ENCODE data around the gene PDXP. TPM values are rescaled to one million over a fixed set of nuclear protein-coding genes. Genes with fewer than 3 reads are reported as not detected.

PDXP gene
- total and polyA plus RNA-seq, 2 donors (not counting 1 experiment from before 2014, with no cell fraction given), result 4.0 to 7.9 TPM

DNA sequence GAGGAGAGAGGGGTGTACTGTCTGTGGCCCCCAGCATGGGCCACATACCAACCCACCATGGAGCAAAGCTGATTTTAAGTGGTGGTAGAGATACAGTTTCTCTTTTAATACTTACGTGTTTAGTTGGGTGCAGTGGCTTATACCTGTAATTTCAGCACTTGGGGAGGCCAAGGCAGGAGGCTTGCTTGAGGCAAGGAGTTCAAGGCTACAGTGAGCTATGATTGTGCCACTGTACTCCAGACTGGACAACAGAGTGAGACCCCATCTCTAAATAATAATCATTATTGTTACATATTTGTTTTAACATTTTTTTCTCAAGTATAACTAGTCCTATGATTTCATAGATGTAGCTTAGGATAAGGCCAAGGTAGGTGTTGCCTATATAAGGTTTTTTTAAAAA, 41.1 kb upstream of the PDXP start:
- Histone ChIP-seq H3K4me1 (ENCODE audit: control insufficient read depth, extremely low read depth, insufficient read depth, low read length) (peaks cover 2% of the 10 kb centered on the region), H3K9ac (ENCODE audit: insufficient read depth, low read length) (no peak overlapping the region), H3K27me3 (ENCODE audit: control insufficient read depth, insufficient read depth, low read length) (no peaks in the 10 kb centered on the region), H4K20me1 (ENCODE audit: control insufficient read depth, extremely low read depth, insufficient read depth, low read length) (no peaks in the 10 kb centered on the region), H3K36me3 (ENCODE audit: control insufficient read depth, insufficient read depth, low read length) (peaks cover 11% of the 10 kb centered on the region), H3K4me2 (ENCODE audit: extremely low read depth, insufficient read depth, low read length) (no peak overlapping the region), H3K9me3 (ENCODE audit: control insufficient read depth, insufficient read depth, low read depth, low read length) (no peaks in the 10 kb centered on the region), H3K27ac (ENCODE audit: insufficient read depth, low read length) (no peak overlapping the region), H3K4me3 (replicated peaks in 1 of 4; ENCODE audit: control extremely low read depth in 1 of 4, insufficient read depth in 1 of 4, low read depth in 3 of 4, low read length in 4 of 4) (no peak overlapping the region), H3K79me2 (ENCODE audit: control insufficient read depth, insufficient read depth, low read length) (no peaks in the 10 kb centered on the region), H2AFZ (ENCODE audit: low read length) (no peak overlapping the region)
- TF ChIP-seq, protein P1, sequence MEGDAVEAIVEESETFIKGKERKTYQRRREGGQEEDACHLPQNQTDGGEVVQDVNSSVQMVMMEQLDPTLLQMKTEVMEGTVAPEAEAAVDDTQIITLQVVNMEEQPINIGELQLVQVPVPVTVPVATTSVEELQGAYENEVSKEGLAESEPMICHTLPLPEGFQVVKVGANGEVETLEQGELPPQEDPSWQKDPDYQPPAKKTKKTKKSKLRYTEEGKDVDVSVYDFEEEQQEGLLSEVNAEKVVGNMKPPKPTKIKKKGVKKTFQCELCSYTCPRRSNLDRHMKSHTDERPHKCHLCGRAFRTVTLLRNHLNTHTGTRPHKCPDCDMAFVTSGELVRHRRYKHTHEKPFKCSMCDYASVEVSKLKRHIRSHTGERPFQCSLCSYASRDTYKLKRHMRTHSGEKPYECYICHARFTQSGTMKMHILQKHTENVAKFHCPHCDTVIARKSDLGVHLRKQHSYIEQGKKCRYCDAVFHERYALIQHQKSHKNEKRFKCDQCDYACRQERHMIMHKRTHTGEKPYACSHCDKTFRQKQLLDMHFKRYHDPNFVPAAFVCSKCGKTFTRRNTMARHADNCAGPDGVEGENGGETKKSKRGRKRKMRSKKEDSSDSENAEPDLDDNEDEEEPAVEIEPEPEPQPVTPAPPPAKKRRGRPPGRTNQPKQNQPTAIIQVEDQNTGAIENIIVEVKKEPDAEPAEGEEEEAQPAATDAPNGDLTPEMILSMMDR (conservative IDR thresholded peaks at IDR 0.05 in 1 of 2, IDR thresholded peaks at IDR 0.05 in 1 of 2; ENCODE audit: low read depth in 1 of 2, low read length in 2 of 2), result no peak
- TF ChIP-seq EZH2 (IDR thresholded peaks at IDR 0.05; ENCODE audit: low read length, missing control alignments), result no peak
- DNase-seq (ENCODE audit: low read depth in 2 of 2), result no peak

DNA sequence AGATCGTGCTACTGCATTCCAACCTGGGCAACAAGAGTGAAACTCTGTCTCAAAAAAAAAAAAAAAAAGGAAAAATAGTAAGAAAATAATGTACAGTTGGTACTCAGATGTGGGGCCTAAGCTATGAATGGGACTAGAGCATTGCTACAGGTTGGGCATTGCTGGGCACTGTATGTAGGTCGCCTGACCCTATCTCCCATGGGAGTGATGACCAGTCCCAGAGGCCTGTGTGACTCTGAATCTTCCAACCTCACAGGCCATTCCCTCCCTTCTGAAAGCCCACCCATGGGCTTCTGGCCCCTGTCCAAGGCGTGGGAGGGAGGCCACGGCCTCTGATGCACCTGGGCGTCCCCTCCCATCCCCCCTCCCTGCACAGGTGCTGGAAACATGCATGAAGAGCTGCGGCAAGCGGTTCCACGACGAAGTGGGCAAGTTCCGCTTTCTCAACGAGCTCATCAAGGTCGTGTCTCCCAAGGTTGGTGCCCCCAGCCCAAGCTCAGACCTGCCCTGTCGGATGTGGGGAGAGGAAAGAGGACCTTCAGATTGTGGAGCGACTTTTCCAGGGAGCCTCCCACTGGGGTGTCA, 40.4 kb upstream of the PDXP start:
- no peaks in the 10 kb centered on the region for H3K9me3 ChIP-seq (ENCODE audit: control insufficient read depth, insufficient read depth, low read depth, low read length)

DNA sequence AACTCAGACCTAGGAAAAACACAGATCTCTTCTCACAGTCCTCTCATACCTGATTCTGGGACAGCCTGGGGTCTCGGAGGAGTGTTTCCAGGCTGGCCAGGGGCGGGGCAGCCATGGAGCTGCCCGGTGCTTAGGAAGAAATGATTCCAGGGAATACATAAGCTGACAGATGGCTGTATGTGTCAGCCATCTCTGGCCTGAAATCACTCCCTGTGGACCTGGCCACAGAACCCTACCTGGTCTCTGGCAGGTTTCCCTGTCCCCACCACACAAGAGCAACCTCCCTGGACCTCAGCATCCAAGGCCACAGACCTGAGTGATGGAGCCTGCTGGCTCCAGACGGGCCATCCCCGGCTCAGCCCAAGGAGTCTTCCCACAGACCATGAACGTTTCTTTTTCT, 39.8 kb upstream of the PDXP start:
- H3K27me3 ChIP-seq (ENCODE audit: control insufficient read depth, insufficient read depth, low read length), result no peaks in the 10 kb centered on the region
- H3K9me3 ChIP-seq (ENCODE audit: control insufficient read depth, insufficient read depth, low read depth, low read length), result no peaks in the 10 kb centered on the region
- no peak overlapping the region for H2AFZ ChIP-seq (ENCODE audit: low read length)
- DNase-seq (ENCODE audit: low read depth in 2 of 2), result no peak
- peaks cover 15% of the 10 kb centered on the region for H3K36me3 ChIP-seq (ENCODE audit: control insufficient read depth, insufficient read depth, low read length)
- H3K4me1 ChIP-seq (ENCODE audit: control insufficient read depth, extremely low read depth, insufficient read depth, low read length), result no peaks in the 10 kb centered on the region
- H3K79me2 ChIP-seq (ENCODE audit: control insufficient read depth, insufficient read depth, low read length), result no peaks in the 10 kb centered on the region
- H3K27ac ChIP-seq (ENCODE audit: insufficient read depth, low read length), result no peak overlapping the region
- no peak overlapping the region for H3K4me3 ChIP-seq (replicated peaks in 1 of 4; ENCODE audit: control extremely low read depth in 1 of 4, insufficient read depth in 1 of 4, low read depth in 3 of 4, low read length in 4 of 4)
- no peak for TF ChIP-seq EZH2 (IDR thresholded peaks at IDR 0.05; ENCODE audit: low read length, missing control alignments)
- TF ChIP-seq, protein P1 (conservative IDR thresholded peaks at IDR 0.05 in 1 of 2, IDR thresholded peaks at IDR 0.05 in 1 of 2; ENCODE audit: low read depth in 1 of 2, low read length in 2 of 2), result no peak
- H4K20me1 ChIP-seq (ENCODE audit: control insufficient read depth, extremely low read depth, insufficient read depth, low read length), result no peaks in the 10 kb centered on the region
- no peak overlapping the region for H3K9ac ChIP-seq (ENCODE audit: insufficient read depth, low read length)
- H3K4me2 ChIP-seq (ENCODE audit: extremely low read depth, insufficient read depth, low read length), result no peak overlapping the region

More for the DNA sequence above, 40.4 kb upstream of the PDXP start:
- H3K4me1 ChIP-seq (ENCODE audit: control insufficient read depth, extremely low read depth, insufficient read depth, low read length), result peaks cover 1% of the 10 kb centered on the region
- TF ChIP-seq, protein P1 (conservative IDR thresholded peaks at IDR 0.05 in 1 of 2, IDR thresholded peaks at IDR 0.05 in 1 of 2; ENCODE audit: low read depth in 1 of 2, low read length in 2 of 2), result no peak
- no peak for TF ChIP-seq EZH2 (IDR thresholded peaks at IDR 0.05; ENCODE audit: low read length, missing control alignments)
- no peak overlapping the region for H3K9ac ChIP-seq (ENCODE audit: insufficient read depth, low read length)
- no peak for DNase-seq (ENCODE audit: low read depth in 2 of 2)
- no peak overlapping the region for H3K4me2 ChIP-seq (ENCODE audit: extremely low read depth, insufficient read depth, low read length)
- no peak overlapping the region for H2AFZ ChIP-seq (ENCODE audit: low read length)
- H4K20me1 ChIP-seq (ENCODE audit: control insufficient read depth, extremely low read depth, insufficient read depth, low read length), result no peaks in the 10 kb centered on the region
- no peaks in the 10 kb centered on the region for H3K79me2 ChIP-seq (ENCODE audit: control insufficient read depth, insufficient read depth, low read length)
- peaks cover 13% of the 10 kb centered on the region for H3K36me3 ChIP-seq (ENCODE audit: control insufficient read depth, insufficient read depth, low read length)
- no peak overlapping the region for H3K4me3 ChIP-seq (replicated peaks in 1 of 4; ENCODE audit: control extremely low read depth in 1 of 4, insufficient read depth in 1 of 4, low read depth in 3 of 4, low read length in 4 of 4)
- H3K27me3 ChIP-seq (ENCODE audit: control insufficient read depth, insufficient read depth, low read length), result no peaks in the 10 kb centered on the region
- H3K27ac ChIP-seq (ENCODE audit: insufficient read depth, low read length), result no peak overlapping the region
